ENCODE results near the gene SLC2A1. TPM values are rescaled to one million over a fixed set of nuclear protein-coding genes. Genes with fewer than 3 reads are reported as not detected.

Gene SLC2A1
- total RNA-seq, 2 donors from 2014 or later, result 25.0 to 51.5 TPM

- Histone ChIP-seq H3K9me3 (no peaks in the 10 kb centered on the region), H3K27ac (no peak overlapping the region), H3K4me3 (no peak overlapping the region), H3K4me1 (no peaks in the 10 kb centered on the region), H3K36me3 (no peaks in the 10 kb centered on the region), H3K27me3 (no peaks in the 10 kb centered on the region)
- TF ChIP-seq, protein P1, sequence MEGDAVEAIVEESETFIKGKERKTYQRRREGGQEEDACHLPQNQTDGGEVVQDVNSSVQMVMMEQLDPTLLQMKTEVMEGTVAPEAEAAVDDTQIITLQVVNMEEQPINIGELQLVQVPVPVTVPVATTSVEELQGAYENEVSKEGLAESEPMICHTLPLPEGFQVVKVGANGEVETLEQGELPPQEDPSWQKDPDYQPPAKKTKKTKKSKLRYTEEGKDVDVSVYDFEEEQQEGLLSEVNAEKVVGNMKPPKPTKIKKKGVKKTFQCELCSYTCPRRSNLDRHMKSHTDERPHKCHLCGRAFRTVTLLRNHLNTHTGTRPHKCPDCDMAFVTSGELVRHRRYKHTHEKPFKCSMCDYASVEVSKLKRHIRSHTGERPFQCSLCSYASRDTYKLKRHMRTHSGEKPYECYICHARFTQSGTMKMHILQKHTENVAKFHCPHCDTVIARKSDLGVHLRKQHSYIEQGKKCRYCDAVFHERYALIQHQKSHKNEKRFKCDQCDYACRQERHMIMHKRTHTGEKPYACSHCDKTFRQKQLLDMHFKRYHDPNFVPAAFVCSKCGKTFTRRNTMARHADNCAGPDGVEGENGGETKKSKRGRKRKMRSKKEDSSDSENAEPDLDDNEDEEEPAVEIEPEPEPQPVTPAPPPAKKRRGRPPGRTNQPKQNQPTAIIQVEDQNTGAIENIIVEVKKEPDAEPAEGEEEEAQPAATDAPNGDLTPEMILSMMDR (IDR thresholded peaks at IDR 0.05), result no peak
- DNase-seq (ENCODE audit: low spot score), result no peak
These were observed 35.0 kb upstream of the SLC2A1 start for GRCh38 chr1:42993502-42994136.

GRCh38 chr1:42992054-42992571, 33.4 kb upstream of the SLC2A1 start:
- no peak for DNase-seq (ENCODE audit: low spot score)
- H3K4me3 ChIP-seq, result no peak overlapping the region
- no peaks in the 10 kb centered on the region for H3K4me1 ChIP-seq
- H3K27me3 ChIP-seq, result no peaks in the 10 kb centered on the region
- no peaks in the 10 kb centered on the region for H3K36me3 ChIP-seq
- TF ChIP-seq, protein P1 (IDR thresholded peaks at IDR 0.05), result no peak
- H3K9me3 ChIP-seq, result no peaks in the 10 kb centered on the region
- H3K27ac ChIP-seq, result no peak overlapping the region

GRCh38 chr1:42990757-42991346, 32.2 kb upstream of the SLC2A1 start:
- Histone ChIP-seq H3K27me3 (no peaks in the 10 kb centered on the region), H3K9me3 (no peaks in the 10 kb centered on the region), H3K4me1 (no peaks in the 10 kb centered on the region), H3K36me3 (no peaks in the 10 kb centered on the region), H3K4me3 (no peak overlapping the region), H3K27ac (no peak overlapping the region)
- TF ChIP-seq, protein P1 (IDR thresholded peaks at IDR 0.05), result no peak
- no peak for DNase-seq (ENCODE audit: low spot score)

DNA sequence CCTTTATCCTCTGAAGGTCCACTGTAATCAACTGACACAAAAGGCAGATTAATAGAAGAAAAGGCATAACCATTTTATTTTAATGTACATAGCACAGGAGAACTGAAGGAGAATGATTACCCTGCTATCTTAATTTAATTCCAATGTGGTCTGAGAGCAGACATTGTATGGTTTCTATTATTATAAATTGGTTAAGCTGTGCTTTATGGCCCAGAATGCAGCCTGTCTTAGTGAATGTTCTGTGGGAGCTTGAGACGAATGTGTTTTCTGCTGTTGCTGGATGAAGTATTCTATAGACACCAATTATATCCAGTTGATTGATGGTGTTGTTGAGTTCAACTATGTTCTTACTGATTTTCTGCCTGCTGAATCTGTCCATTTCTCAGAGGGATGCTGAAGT, 25.0 kb upstream of the SLC2A1 start:
- Histone ChIP-seq H3K27ac (no peak overlapping the region), H3K36me3 (no peaks in the 10 kb centered on the region), H3K4me1 (no peaks in the 10 kb centered on the region), H3K4me3 (no peak overlapping the region), H3K27me3 (no peaks in the 10 kb centered on the region), H3K9me3 (no peaks in the 10 kb centered on the region)
- TF ChIP-seq, protein P1 (IDR thresholded peaks at IDR 0.05), result no peak
- no peak for DNase-seq (ENCODE audit: low spot score)

DNA sequence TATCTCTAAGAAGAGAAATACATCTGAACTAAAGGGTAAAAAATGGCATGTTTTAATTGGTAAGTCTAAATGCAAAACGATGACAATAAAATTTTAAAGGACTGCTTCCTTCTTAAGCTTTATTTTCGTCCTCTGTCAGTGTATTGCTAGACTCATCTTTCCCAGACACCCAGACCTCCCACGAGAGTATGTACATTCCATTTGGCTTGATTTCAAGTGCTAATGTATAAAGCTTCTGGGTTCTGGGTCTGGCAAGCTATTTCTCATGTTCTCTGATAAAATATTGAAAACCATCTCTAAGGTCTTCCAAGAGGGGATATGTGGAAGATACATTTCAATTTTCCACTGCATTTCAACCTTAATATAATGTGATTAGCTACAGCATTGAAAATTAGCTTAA, 24.6 kb upstream of the SLC2A1 start:
- TF ChIP-seq, protein P1 (IDR thresholded peaks at IDR 0.05), result no peak
- no peaks in the 10 kb centered on the region for H3K36me3 ChIP-seq

More for the DNA sequence above, 24.6 kb upstream of the SLC2A1 start:
- Histone ChIP-seq H3K9me3 (no peaks in the 10 kb centered on the region), H3K4me3 (no peak overlapping the region), H3K27me3 (no peaks in the 10 kb centered on the region), H3K27ac (no peak overlapping the region), H3K4me1 (no peaks in the 10 kb centered on the region)
- no peak for DNase-seq (ENCODE audit: low spot score)
